ENCODE measurements around the gene ZBED2.

ZBED2 gene

DNA sequence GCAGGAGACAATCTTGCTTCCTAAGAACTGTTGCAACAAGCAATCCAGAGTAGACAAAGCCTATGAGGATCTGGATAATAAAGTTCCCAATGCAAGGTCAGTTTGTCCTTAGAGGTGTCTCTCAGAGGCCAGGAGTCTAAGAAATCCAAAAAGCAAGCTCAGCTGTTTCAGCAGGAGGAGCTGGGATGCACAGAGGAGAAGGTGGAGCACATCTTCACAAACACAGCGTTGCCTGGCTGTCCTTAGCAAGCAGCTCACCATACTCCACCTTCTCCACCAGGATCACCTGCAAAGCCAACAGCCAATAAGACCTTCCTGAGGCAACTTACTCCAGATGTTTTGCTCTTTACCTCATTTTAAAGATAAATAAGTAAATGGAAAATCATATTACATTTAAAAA, 365 bp downstream of the ZBED2 start:
- H3K4me3 ChIP-seq (replicated peaks; ENCODE audit: low read depth, low read length): no peak overlapping the region
- TF ChIP-seq, protein P1, sequence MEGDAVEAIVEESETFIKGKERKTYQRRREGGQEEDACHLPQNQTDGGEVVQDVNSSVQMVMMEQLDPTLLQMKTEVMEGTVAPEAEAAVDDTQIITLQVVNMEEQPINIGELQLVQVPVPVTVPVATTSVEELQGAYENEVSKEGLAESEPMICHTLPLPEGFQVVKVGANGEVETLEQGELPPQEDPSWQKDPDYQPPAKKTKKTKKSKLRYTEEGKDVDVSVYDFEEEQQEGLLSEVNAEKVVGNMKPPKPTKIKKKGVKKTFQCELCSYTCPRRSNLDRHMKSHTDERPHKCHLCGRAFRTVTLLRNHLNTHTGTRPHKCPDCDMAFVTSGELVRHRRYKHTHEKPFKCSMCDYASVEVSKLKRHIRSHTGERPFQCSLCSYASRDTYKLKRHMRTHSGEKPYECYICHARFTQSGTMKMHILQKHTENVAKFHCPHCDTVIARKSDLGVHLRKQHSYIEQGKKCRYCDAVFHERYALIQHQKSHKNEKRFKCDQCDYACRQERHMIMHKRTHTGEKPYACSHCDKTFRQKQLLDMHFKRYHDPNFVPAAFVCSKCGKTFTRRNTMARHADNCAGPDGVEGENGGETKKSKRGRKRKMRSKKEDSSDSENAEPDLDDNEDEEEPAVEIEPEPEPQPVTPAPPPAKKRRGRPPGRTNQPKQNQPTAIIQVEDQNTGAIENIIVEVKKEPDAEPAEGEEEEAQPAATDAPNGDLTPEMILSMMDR (IDR thresholded peaks at IDR 0.05; ENCODE audit: low read length, missing control alignments): no peak
- DNase-seq (ENCODE audit: low read depth): no peak

DNA sequence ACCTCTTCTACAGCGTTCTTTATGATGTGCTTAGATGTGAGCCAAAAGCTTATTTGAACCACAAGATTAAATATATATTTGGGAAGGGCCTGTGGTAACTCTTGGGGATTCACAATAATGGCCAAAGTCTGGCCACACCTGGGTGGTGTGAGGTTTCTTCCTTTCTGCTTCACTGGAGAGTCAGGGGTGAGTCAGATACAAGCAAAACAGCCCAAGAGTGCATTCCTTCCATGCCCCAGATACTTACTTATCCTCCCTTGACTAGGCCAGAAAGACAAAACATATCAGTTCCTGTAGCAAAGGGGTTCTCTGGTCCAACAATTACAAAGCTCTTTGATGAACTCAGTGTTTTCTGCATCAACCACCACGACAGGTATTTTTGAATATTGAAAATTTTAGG, 941 bp downstream of the ZBED2 start:
- H3K4me3 ChIP-seq (replicated peaks; ENCODE audit: low read depth, low read length): no peak overlapping the region
- TF ChIP-seq, protein P1 (IDR thresholded peaks at IDR 0.05; ENCODE audit: low read length, missing control alignments): no peak
- DNase-seq (ENCODE audit: low read depth): peak; percentile 51

DNA sequence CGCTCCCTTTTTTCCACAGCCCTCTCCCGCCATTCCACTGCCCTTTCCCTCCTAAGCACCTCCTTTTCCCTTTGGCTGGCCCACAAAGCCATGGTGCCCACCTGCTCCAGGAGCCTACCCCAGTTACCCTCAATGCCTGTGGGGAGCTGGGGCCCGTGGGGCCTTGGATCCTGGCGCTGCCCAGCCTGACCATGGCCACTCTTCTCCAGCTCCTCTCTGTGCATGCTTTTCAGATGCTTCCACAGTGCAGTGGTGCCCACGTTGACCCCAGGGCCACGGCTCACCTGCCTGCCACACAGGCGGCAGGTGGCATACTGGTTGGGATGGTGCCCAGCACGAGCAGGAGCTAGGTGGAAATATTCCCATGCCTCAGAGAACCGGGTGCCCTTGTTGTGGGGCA, 1.5 kb downstream of the ZBED2 start:
- TF ChIP-seq, protein P1 (IDR thresholded peaks at IDR 0.05; ENCODE audit: low read length, missing control alignments): no peak
- no peak overlapping the region for H3K4me3 ChIP-seq (replicated peaks; ENCODE audit: low read depth, low read length)
- no peak for DNase-seq (ENCODE audit: low read depth)

DNA sequence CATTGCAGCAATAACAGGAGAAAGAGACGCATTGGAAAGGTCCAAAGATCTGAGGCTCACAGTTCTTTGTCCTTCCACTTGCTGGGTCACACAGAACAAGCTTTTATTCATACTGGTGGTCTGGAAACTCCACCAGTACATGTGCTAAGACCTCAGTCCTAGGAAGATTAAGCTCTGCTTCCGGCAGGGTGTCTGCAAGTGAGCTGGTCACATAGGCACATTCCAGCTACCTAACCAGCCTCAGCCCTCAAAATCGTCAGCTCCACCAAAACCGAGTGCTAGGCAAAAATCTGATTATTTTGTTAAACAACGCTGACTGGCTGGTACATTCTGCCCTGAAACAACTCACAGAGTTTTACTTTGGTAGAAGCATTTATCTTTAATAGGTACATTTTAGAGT, 2.2 kb downstream of the ZBED2 start:
- no peak overlapping the region for H3K4me3 ChIP-seq (replicated peaks; ENCODE audit: low read depth, low read length)
- TF ChIP-seq, protein P1 (IDR thresholded peaks at IDR 0.05; ENCODE audit: low read length, missing control alignments): no peak
- no peak for DNase-seq (ENCODE audit: low read depth)

DNA sequence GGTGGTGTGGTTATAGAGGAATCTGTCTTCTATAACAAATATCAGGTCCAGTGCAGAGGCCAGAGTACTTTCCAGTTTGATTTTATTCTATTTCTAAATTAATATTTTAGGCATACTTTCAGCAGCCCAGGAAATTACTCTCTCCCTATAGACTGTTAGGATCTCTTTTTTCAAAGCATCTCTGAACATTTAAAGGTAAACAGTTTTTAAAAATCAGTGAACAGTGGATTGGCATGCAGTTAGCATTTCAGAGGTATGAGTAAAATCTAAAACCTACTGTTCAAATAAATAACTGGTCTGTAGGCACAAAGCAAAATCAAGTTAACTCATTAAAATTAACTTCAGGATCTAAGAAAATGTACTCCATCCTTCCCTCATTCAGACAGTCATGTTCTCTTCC, 3.0 kb downstream of the ZBED2 start:
- H3K4me3 ChIP-seq (replicated peaks; ENCODE audit: low read depth, low read length): no peak overlapping the region
- TF ChIP-seq, protein P1 (IDR thresholded peaks at IDR 0.05; ENCODE audit: low read length, missing control alignments): no peak
- no peak for DNase-seq (ENCODE audit: low read depth)

DNA sequence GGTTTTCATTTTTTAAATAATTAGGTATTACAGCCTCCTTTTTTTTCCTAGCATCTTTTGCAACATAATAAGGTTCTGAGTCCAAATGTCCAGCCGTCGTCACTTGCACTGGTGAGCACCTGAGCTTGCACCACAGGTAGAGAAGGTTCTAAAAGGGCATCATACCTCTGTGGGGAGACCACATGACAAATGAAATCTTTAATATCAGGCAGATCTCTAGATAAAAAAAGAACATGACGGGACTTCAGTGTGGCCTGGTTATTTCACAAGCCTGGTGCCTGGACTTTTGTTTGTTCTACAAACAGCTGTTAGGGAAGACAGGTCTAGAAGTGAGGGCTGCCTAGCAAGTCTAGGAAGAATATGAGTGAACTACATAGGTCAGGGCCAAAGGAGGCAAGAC, 3.6 kb downstream of the ZBED2 start:
- TF ChIP-seq, protein P1 (IDR thresholded peaks at IDR 0.05; ENCODE audit: low read length, missing control alignments): no peak
- DNase-seq (ENCODE audit: low read depth): no peak
- no peak overlapping the region for H3K4me3 ChIP-seq (replicated peaks; ENCODE audit: low read depth, low read length)

DNA sequence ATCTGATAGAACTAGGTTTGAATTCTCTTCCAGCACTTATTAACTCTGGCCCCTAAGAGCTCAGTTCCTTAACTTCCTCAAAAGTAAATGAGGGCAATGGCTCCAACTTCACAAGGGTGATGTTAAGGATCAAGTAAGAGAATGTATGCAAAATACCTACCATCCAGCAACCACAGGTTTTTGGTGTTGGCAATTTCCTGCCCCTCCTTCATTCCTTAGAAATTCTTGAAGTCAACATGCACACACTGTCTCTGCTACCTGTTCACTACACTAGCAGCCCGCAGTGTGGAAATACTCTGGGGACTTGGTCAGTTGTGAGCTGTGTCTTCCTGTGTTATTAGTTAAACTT, 5.0 kb downstream of the ZBED2 start:
- no peak overlapping the region for H3K4me3 ChIP-seq (replicated peaks; ENCODE audit: low read depth, low read length)
- TF ChIP-seq, protein P1 (IDR thresholded peaks at IDR 0.05; ENCODE audit: low read length, missing control alignments): no peak

More for the DNA sequence above, 5.0 kb downstream of the ZBED2 start:
- no peak for DNase-seq (ENCODE audit: low read depth)

Data from fibroblast of pulmonary artery (primary cell).